GM19395 (cell line): ENCODE measurements around the gene FBXL17.

Experiments used
- ATAC-seq: cut with Tn5 transposase; IDR thresholded peaks from one replicate; pipeline ENCODE4 v1.9.1; 2021; ENCODE audit warnings: mild to moderate bottlenecking, moderate library complexity; ENCODE audit not compliant: unreplicated experiment

FBXL17 gene

DNA sequence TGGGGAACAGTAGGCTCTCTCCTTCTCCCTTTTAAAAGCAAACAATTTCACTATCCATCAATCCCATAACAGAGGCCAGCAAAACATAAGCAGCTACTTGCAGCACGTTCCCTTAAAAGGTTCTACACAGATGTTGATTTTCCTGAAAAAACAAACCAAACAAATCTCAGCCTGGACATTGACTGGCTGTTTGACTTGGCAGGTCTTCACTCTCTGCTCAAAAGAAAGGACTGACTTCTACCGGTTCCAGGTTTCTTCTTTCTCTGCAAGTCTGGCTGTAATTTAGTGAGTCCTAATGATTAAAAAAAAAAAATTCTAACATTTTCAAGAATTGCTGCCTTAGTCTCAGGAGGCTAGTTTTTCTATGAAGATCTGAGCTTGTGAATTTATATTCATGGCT is 508.0 kb downstream of the FBXL17 start:
- ATAC-seq, result no peak

DNA sequence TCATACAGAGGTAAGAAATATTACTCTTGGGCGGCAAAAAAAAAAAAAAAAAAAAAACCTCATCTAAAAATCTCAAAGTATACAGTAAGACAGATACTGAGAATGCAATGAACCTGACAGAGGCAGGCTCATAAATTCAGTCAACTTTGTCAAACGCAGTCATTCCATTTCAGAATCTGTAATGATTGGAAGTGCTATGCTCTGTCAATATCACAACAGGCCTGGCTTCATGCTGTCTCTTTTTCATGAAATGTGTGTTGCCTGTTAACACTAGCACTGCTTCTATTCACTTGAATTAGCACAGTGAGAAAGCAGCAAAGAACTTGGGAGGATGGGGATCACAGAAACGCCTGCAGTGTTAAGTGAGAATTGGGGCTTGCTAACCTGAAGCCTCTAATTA is 510.9 kb downstream of the FBXL17 start:
- ATAC-seq, result no peak

DNA sequence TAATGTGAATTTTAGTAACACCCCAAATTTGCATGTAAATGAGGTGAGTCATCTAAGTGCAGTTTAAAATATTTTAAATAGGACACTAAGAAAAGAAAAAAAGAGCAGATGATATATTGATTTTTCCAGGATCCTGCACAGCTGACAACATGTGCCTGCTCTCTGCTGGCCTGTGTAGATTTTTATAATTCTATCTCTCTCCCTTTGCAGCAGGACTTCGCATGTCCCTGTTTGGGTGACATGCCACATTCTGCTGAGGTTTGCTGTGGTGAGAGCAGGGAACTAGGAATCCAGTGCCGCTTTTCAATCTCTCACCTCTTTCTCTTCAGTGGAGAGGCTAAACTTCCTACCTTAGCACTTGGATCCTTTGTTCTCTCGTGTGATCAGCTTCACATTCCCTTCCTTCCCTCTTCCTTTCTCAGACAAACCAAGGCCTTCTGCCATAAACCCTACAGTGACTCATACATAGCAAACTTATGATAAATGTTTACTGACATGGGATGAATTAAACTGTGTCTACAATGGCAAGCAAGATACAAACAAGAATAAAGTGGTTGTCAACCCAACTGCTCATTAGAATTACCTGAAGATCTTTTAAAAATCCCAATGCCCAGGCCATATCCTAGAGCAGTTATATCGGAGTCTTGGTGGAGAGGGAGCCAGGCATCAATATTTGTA is 512.3 kb downstream of the FBXL17 start:
- ATAC-seq, result no peak

DNA sequence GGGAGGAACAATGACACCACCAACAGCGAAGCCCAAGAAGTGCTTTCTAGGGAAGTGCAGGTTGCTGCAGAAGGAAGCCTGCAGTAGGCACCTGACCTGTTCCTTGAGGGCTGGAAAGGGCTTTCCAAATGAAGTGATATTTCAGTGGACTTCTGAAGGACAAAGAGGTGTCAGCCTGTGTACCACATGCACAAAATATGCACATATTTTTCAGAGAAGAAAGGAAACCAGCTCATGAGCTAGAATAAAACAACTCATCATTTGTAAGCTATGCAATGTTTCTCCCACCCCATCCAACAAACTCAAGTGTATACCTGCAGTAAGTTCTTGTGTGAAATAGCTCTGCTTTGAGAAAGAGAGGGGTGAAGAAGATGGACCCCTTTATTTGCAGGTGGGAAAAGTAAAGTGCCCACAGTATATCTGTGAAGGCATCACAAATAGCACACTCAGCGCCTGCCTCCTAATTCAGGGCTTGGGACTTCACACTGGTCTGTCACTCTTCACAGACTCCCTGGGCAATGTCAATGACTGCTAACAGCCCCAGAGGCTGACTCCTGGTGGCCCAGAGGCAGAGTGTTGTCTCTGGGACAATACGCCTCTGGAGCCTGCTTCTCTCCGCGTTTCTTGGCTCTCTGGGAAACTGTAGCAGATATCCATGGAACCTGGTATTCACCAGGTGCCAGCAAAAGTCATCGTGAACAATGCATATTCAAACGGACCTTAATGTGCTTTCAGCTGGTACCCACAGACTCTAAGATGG is 513.1 kb downstream of the FBXL17 start:
- no peak for ATAC-seq

DNA sequence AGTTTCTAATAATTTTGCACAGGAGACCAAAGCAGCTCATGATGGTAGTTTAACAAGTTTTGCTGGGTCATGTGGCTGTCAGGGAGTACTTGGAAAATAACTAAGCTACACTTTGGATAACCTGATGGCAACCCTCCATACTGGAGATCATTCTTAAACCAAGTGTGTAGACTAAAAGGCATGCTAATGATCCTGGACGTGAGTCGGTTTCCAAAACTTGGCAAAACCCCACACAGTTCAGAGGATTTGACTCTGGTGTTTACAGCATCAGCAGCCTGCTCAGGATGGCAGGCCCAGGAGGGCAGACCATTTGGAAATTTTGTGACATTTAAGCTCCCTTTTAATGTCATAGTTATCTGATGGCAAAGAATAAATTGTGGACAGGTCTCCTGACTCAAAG is 514.6 kb downstream of the FBXL17 start:
- no peak for ATAC-seq

DNA sequence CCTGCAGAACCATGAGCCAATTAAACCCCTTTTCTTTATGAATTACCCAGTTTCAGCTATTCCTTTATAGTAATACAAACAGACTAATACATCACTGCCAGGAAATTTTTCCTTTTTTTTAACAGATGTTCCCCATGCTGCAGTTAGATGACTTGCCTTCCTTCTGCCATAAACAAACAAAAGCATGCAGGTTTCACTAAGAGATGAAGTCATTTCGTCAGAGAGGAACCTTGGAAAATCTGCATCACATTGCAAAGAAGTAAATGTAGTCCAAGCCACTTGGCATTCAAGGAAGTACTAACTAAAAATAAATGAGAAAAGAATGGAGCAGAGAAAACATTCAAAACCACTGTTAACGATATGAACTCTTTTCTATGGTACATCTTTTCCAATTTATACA is 517.1 kb downstream of the FBXL17 start:
- no peak for ATAC-seq

DNA sequence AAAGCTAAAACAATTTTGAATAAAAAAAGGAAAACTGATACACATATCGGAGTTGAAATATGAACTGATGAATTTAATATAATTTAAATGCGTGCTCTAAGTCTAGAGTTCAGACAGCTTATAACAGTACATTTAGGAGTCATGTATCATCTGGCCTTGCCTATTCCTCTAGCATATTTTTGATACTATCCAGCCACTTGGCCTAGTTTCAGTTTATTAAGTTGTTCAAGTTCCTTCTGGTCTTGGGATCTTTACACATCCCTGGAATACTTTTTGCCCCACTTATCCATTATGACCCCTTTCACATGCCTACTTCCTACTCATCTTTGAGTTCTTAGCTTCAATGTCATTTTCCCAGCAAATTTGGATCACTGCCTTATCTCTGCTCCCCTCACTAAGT is 518.8 kb downstream of the FBXL17 start:
- no peak for ATAC-seq

DNA sequence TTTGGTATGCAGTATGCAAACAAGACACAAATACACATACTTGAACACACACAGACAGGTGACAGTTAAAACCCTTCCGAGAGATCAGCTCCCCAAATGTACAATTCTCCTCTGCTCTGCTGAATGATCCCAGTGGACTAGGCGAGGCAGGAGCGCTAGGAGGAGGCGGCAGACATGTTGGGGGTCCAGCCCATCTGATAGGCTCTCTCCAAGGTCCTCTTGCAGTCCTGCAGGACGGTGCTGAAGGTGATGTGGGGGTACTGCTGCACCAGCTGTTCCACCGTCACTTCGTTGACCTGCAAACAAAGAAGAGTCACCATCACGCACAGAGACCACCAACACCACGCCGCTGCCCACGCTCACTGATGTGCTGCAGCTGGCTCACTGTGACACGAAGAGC is 520.3 kb downstream of the FBXL17 start:
- no peak for ATAC-seq

DNA sequence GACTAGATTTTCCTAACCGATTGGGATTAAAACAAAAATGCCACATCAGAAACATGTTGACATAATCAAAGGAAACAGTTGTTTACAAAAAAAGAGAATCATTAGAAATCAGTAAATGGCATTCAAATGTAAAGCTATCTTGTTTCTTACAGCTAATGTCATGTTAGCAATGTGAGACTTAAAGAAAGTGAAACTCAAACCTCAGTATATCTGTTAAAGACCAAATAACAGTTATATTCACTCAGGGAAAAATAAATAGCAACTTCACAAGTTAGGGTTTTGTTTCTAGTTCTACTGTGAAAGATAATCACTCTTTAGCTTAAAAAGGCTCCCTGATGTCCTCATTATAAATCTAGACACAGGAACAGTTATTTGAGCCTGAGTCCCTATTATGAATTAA is 521.9 kb downstream of the FBXL17 start:
- no peak for ATAC-seq

DNA sequence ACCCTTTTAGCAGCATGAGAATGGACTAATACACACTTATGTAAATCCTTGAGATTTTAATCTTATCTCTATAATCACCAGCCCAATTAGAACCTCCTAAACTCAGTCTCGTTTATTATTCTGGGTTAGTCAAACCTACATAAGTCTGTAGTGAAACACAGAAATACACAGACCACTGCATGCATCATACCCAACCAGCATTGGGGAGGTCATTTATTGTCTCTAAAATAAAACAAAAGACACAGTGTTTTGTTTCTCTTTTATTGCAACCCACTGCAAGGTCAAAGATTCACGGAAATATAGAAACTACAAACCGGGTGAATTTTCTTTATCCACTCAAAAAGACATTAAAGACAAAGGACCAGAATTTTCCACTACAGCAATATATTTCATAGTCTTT is 523.1 kb downstream of the FBXL17 start:
- ATAC-seq, result no peak

DNA sequence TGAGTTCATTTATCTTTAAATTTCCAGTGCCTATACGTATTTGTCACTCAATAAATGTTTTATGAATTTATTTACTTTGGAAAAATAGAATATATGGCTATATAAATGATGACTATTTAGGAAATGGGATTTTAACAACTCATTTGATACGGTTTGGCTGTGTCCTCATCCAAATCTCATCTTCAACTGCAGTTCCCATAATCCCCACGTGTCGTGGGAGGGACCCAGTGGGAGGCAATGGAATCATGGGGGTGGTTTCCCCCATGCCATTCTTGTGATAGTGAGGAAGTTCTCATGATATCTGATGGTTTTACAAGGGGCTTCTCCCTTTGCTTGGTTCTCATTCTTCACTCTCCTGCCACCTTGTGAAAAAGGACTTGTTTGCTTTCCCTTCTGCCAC is 523.6 kb downstream of the FBXL17 start:
- ATAC-seq, result no peak

DNA sequence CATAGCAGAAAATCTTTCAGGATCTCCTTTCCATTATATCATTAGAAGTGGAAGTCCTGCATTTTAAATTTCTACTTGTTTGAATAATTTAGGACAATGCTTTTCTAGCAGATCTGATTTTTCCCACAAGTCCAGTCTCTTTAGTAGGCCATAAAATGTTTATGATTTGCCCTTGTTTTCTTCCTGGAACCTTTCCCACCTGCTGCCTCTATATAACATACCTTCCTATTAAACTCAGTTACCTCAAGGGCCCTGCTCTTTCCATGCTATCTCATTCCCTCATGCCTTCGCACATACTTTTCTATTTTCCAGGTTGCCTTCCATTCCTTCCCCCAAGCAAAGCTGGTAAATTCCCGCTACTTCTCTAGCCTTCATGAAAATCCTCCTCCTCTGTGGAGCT is 524.1 kb downstream of the FBXL17 start:
- no peak for ATAC-seq

DNA sequence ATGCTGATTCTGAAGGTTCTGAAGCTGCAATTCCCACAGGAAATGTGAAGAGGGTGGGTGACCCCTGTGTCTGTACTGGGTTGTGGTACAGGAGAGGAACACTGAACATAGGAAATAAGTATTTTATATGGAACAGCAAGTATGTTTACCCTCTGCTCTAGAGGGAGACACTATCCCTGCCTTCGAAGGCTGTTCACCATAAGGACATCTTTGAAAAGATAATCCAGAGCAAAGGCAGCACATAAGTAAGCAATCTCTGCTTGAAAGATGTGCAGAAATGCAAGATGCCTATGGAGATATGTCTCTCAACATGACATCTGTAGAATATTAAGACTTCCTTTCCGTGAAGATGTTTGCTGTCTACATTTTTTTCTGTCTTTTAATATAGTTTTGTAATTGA is 526.7 kb downstream of the FBXL17 start:
- no peak for ATAC-seq

DNA sequence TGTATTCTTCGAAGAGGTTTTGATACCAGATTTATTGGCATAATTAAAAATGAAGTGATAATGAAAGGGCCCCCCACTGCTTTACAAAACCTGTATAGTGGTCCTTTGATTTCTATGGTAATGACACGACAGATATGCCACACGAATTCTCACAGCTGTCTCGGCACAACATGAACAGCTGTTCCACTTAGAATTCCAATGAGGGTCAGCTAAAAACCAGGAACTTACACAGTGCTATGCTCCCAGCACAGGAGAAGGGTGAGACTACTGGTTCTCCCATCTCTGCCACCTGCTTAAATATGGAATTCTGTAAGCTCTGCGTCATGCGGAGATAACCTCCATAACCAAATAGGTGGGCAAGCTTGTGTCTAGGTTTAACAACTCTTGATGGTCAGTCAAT is 528.2 kb downstream of the FBXL17 start:
- ATAC-seq, result no peak

DNA sequence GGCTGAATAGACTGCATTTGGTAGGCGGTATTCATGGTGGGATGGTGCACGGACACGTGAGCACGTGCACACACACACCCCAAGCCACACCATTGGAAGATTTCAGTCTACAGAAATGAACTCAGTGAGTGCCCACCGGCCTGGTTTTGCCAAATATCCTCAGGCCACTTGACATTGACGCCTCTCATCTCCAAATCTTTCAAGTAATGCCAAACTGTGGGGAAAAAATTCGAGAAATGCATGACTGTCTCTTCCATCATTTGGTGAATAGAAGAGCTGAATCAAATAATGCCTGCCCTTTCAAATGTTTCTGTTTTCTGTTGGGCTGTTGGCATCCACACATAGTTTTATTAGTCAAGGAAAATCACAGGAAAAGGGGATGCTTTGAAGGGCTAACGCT is 528.9 kb downstream of the FBXL17 start:
- ATAC-seq, result no peak

DNA sequence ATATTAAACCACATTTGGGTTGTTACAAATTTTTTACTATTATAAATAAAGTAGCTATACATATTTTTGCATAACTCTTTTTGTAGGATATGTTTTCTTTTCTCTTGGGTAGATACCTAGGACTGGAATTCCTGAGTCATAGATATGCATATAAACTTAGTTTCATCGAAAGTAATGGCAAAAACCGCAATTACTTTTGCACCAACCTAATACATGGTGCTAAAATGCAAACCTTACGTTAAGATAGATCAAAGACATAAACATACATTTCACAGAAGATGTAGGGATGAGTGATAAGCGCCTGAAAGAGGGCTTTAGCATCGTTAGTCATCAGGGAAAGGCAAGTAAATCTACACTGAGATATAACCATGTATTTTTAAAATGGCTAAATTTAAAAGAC is 532.8 kb downstream of the FBXL17 start:
- no peak for ATAC-seq

DNA sequence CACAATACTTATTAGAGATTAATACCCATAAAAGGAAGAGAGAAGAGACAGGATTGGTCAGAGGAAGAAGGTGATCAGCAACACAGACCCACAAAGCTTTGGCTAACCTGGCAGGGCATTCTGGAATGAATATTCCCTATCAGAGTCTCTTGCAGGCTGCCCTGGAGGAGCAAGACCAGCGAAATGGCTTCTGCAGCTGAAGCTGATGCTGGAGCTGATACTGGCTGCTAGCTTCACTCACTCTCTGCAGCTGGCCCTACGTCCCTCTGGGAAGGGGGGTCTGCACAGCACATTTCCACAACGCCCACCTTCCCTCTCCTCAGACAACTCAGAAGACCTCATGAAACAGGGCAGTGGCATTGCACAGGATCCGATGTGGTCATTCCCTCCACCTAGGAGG is 541.3 kb downstream of the FBXL17 start:
- ATAC-seq, result no peak

DNA sequence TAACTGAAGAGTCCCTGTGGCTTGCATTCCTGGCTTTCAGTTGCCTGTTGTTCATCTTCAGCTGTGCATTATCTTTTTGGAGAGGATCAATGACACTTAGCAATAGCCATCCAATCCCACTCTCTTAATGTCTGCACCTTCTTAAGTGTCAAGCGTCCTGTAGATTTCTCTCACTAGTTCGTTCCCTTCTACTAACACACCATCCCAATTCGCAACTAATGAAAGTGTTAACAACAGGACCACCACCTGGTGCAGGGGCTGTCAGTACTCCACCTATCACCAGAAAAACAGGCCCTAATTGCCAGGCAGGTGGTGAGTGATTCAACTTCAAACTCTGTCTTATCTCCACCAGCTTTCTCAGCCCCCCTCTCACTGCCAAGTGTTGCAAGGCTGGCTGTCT is 541.7 kb downstream of the FBXL17 start:
- ATAC-seq, result no peak

DNA sequence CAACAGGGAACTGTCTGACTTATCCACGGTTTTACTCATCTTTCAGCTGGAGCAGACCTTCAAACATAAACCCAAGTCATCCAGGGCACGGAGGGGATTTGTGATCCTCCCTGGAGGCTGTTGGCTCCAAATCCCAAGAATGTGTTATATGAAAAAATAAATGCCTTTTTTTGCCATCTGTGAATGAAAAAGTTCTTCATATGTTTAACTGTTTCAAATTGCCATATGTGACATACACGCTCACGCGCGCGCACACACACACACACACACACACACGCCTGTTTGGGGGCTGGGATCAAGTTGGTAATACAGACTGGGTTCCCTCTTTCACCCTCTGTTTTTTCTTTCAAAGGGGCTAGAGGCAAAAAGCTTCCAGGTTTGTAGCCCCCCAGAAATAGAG is 546.8 kb downstream of the FBXL17 start:
- no peak for ATAC-seq

DNA sequence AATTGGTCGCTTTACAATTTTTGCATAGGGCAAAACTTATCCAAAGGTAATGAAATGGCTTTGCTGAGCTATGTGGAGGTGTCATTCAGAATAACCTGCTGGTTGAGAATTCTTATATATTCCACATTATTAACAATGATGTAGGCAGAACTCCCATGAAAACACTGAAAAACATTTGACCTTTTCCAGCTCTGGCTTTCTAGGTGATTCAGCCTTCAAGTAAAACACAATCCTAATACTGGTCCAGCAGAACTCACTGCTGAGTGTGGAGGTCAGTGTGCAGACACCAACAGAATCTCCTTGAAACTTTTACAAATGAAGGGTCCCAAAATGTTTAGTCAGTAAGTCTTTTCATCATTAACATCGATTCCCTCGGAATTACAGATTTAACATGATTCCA is 549.2 kb downstream of the FBXL17 start:
- ATAC-seq, result no peak

DNA sequence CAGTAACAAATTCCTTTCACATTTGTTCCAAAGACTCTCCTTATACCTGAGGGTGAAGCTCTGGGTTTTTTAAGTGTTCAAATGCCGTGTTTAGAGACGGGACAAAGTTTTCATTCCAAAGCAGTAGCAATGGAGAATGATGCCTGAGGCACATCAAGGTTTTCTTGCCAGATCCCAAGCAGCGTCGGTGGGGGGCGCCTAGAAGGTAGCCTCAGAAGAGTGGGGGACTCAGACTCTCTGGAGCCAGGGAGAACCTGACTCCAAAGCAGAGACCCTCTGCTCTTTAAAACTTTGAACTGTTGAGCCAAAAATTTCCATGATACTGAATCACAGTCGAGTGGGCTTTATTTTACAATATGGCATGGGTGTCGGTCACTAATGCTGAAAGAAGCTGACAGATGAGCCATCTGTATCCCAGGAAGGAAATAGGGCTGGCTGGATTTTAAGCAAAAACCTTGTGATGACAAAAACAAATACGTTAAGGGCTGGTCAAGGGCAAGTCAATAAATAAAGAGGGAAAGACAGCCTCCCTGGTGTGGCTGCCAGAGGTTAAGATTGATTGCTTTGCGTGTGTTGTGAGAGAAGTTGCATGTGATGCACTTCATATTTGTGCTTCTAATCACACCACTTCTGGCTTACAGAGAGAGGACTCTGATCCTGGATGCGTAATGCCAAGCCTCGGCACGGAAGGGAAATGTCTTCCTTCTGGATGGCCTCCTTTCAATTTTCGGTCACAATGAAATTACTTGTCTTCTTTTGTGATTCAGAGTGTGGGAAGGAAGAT is 550.1 kb downstream of the FBXL17 start:
- no peak for ATAC-seq

DNA sequence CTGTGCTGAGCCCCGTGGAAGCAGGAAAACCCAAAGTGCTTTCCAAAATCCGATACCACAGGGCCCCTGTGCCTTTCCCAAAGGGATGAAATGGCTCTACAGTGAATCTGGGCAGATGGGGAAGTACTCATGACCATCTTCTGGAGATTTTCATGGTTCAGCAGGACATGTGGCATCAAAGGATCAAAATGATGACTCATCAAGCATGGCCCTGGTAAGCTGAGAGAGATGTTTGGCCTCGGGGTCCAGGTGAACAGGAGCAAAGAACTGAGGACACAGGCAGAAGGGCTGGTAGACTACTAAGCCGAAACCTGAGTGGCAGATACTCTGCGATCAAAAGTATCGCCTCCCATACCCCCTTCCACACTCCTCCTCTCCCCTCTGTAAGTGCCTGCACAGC is 551.1 kb downstream of the FBXL17 start:
- no peak for ATAC-seq
